HG03060 (cell line): ENCODE measurements around the gene MMD2.

Experiments used
- ATAC-seq: cut with Tn5 transposase; IDR thresholded peaks from one replicate; pipeline ENCODE4 v1.9.1; 2021; ENCODE audit warnings: low read depth, moderate number of reproducible peaks; ENCODE audit not compliant: unreplicated experiment

MMD2 gene

GRCh38 chr7:4873071-4873944, 85.7 kb downstream of the MMD2 start:
- ATAC-seq = no peak

- no peak for ATAC-seq
Observed at GRCh38 chr7:4871930-4872675, 86.9 kb downstream of the MMD2 start.

GRCh38 chr7:4871056-4871680, 87.8 kb downstream of the MMD2 start:
- ATAC-seq = no peak

GRCh38 chr7:4868493-4868892, 90.5 kb downstream of the MMD2 start:
- no peak for ATAC-seq

- ATAC-seq = no peak
Observed at GRCh38 chr7:4866528-4867496, 92.2 kb downstream of the MMD2 start.

- no peak for ATAC-seq
Observed at GRCh38 chr7:4862156-4862555, 96.8 kb downstream of the MMD2 start.

GRCh38 chr7:4861673-4862072, 97.3 kb downstream of the MMD2 start, which contains the start of gene PAPOLB:
Gene PAPOLB, minus strand, starts transcription at chr7:4862030. Its CDS starts 220 bp downstream, at chr7:4861810.
- no peak for ATAC-seq

- no peak for ATAC-seq
Observed at GRCh38 chr7:4861227-4861626, 97.8 kb downstream of the MMD2 start.

- no peak for ATAC-seq
Observed at GRCh38 chr7:4857189-4857588, 101.8 kb downstream of the MMD2 start.

- ATAC-seq = no peak
Observed at GRCh38 chr7:4856336-4857057, 102.5 kb downstream of the MMD2 start.
